Fibroblast of peridontal ligament (primary cell): ENCODE measurements around the gene RPS14.
"Not testable (repeated sequence)": the region's sequence is repeated elsewhere in the genome, so short reads cannot be mapped to it uniquely, and the experiment has no call there.

Experiments used
- DNase-seq: peaks from one replicate; pipeline ENCODE4 v3.0.0-alpha.2; 2010; ENCODE audit errors: extremely low read depth

Gene RPS14

DNA sequence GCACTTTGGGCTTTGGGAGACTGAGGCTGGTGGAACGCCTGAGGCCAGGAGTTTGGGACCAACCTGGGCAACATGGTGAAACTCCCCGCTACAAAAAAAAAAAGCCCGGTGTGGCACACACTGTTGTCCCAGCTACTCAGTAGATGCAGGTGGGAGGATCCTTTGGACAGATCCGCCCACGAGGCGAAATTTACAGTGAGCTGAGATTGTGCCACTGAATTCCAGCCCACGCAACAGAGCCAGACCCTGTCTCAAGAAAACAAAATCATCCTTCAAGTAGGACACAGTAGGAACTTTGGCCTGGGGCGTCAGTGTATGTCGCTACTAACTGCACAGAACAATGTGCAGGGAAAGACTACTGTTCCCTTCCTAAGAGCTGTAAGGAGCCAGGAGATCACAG is 4.8 kb downstream of the RPS14 start:
- no peak for DNase-seq

DNA sequence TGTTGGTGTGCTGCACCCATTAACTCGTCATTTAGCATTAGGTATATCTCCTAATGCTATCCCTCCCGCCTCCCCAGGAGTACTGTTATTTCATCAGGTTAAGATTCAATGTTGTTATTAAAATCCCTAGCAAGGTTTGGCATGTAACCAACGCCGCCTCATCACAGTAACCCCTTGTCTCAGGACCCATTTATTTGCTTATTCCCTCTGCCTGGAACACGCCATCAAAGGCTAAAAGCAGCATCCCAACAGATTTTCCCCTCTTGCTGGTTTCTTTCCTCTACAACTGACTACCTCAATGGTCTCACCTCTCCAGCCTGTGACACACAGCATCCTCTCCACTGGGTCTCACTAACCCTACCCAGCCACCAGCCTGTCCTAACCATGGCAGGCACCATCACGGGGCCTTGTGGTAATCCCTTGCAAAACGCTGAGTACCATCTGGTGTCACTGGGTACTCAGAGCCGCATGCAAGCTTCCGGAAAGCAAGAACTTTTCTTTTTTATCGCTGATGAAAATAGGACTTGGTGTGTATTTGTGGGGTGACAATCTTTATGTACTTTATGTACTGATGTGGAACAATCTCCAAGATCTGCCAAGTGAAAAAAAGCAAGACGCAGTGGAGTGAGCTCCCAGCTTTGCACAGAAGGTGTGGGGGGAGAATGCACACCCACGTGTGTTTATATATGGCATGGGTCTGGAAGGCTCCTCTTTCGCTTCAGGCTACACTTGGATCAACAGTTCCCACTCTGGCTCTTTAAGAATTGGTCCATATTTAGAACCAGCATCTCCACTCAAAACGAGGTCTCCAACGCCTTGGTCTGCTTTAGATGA is 6.1 kb downstream of the RPS14 start:
- DNase-seq, result no peak

DNA sequence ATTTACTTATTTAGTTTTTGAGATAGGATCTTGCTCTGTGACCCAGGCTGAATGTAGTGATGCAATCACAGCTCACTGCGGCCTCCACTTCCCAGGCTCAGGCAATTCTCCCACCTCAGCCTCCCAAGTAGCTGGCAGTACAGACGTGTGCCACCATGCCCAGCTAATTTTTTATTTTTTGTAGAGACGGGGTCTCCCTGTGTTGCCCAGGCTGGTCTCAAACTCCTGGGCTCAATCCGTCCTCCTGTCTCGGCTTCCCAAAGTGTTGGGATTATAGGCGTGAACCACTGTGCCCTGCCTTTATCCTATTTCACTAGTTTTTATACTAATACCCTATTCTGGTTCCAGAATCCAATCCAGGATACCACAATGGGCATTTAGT is 6.8 kb downstream of the RPS14 start:
- DNase-seq, result no peak

DNA sequence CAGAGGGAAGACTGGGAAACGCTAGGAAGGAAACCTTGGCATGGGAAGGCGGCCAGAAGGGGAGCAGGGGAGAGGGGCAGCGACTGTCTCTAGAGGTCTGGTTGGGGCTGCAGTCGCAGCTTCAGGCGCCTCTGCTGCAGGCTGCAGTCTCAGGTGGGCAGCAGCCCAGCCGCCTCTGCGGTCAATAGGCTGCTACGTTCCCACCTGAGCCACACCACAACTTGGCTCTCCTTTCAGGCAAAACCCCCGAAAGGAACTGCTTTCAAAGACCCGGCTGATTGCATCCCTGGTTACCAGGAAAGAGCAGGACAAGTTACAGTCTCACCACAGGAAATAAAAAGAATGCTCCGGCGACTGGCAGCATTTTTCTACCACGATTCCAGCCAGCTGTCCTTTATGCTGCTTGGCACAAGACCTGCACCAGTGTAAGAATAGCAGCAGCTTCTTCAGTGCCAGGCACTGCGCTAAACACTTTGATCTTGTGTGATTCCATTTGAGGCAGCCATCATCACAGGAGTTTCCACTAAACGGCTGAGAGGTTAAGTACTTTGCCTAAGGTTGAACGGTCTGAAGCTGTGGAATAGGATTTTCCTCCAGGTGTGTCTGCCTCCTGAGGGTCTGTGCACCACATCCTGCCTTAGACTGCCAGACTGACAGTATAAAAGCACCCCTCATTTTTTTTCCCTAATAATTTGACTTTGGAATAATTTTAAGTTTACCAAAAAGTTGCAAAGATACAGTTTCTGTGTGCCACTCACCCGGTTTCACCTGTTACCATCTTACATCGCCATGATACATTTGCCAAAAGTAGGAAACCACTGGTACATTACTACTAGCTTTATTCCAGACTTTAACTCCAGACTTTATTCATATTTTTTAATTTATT is 7.5 kb downstream of the RPS14 start:
- DNase-seq, result no peak

DNA sequence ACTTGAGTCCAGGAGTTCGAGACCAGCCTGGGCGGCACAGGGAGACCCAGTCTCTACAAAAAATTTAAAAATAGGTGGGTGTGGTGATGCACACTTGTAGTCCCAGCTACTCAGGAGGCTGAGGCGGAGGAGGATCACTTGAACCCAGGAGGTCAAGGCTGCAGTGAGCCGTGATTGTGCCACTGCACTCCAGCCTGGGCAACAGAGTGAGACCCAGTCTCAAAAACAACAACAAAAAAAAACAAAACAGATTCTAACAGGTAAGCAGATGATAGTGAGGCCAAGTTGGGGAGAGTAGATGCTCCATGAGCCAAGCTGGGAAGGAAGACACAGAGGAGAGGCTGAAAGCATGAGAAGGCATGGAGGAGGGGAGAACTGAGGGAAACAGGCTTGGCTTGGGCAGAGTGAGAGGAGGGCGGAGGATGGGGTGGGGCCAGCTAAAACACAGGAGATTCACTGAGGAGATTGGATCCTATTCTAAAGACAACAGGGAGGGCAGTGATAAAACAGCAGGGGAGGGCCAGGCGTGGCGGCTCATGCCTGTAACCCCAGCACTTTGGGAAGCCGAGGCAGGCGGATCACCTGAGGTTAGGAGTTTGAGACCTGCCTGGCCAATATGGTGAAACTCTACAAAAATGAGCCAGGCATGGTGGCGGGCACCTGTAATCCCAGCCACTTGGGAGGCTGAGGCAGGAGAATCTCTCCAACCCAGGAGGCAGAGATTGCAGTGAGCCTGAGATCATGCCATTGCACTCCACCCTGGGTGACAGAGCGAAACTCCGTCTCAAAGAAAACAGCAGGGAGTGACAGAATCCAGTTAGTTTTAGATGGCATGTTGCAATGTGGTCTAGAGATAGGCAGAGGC is 8.4 kb downstream of the RPS14 start:
- DNase-seq, result no peak

DNA sequence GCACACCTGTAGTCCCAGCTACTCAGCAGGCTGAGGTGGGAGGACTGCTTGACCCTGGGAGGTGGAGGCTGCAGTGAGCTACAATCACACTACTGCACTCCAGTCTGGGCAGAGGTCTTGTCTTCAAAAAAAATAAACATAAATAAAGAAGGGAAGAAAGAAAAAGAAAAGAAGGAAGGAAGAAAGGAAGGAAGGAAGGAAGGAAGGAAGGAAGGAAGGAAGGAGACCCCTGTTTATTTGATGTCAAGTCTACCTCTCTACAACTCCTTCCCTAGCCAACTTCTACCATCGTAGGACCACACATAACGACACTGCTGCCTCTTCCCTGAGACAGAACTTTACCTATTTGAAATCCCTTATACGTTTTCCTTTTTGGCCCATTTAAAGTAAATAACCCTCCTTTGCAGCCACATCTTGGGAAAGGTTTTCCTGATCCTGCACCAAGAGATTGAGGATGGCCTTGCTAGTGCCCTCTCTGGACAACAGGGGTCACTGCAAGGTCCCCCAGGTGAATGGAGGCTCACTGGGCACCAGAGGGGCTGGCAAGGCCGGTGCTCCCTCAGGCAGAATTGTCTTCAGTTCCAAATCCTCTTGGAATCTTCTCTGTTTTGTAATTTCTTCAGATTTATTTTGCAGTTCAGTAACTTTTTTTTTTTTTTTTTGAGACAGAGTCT is 10.5 kb downstream of the RPS14 start:
- no peak for DNase-seq

DNA sequence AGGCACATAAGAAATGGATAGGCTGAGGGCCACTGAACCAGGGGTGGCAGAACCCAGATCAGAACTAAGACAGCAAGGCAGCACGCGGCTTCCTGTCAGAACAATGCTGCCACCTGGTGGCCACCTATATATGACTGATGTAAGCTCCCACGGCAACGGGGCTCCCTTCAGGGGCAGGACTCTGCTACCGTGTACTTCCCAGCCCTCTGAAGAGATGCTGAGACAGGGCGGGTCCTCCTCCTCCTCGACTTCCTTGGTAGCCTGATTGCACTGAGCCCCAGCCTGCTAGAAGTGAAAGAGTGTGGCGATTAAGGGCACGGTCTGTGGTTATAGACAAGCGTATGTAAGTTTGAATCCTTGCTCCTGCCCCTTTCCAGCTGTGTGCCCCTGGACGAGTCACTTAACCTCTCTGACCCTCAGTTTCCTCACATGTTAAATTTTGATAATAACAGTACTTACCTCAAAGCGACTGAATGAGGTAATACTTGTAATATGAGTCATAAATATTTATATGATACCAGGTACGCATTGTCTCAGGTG is 13.3 kb downstream of the RPS14 start:
- DNase-seq, result peak; percentile 90

DNA sequence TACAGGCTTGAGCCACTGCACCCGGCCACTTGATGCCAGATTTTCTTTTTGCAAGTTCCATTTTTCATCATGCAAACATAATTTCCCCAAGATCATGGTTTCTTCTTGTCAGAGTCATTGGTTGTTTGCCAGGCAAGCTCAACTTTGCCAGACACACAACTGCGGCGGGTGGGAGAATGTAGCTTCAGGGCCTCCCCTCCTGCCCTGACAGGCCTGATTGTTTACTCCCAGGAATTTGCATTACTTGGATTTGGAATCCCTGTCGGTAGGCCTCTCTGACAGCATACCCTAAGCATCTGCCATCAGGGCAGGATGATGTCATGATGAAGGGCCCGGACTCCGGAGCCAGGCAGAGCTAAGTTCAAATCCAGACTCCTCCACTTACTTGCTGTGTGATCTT is 15.1 kb downstream of the RPS14 start:
- DNase-seq, result peak; percentile 96

DNA sequence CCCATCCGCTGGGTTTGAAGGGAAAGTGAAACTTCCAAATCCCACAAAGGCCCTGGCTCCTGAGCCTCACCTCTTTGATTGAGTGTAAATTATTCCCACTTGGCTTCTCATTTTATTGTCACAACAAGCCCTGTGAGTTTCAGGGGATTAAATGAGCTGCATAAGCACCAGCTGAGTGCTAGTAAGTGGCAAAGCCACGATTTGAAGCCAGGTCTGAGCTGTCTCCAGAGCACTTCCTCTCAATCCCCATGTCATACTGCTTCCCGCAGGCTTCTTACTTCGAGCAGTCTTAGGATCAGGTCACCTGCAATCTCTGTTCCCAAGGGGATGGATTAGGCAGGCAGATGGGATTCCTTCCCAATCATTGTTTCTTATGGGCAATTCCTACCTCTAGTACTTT is 18.0 kb downstream of the RPS14 start:
- DNase-seq, result no peak

DNA sequence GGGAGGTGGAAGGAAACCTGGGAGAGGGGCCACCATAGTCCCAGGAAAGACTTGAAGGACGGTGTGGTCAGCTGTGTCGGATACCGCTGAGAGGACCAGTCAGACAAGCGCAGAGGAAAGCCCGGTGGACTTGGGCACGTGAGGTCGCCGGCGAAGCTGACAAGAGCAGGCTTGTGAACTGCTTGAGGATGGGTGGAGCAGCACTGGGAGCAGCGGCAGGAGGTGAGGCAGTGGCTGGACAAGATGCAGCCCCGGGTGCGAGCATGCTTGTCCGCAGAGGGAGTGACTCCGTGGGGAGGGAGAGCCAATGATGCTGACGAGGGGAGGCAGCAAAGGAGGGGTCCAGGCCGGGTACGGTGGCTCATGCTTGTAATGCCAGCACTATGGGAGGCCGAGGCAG is 18.5 kb downstream of the RPS14 start:
- no peak for DNase-seq

DNA sequence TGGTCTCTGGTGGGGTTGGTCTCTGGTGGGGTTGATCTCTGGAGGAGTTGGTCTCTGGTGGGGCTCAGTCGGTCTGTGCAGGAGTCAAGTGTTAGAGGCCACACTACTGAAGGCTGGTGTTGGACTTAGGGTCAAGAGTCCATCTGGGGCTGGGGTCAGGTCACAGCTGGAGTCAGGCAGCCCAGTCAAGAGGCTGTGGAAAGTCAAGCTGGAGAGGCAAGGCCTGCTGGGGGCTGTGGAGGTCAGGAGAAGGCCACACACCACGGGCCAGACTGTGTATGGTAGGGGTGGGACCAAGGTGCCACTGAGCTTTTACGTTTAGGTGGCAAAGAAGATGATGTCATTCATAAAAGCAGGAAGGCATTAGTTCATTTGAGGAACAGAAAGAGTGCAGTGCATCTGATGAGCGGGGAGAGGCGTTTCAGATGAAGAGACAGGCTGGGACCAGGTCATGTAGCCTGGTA is 20.1 kb downstream of the RPS14 start:
- DNase-seq, result no peak

DNA sequence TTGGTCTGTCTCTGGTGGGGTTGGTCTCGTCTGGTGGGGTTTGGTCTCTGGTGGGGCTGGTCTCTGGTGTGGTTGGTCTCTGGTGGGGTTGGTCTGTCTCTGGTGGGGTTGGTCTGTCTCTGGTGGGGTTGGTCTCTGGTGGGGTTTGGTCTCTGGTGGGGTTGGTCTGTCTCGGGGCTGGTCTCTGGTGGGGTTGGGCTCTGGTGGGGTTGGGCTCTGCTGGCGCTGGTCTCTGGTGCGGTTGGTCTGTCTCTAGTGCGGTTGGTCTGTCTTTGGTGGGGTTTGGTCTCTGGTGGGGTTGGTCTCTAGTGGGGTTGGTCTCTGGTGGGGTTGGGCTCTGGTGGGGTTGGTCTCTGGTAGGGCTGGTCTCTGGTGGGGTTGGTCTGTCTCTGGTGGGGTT is 20.6 kb downstream of the RPS14 start:
- no peak for DNase-seq

DNA sequence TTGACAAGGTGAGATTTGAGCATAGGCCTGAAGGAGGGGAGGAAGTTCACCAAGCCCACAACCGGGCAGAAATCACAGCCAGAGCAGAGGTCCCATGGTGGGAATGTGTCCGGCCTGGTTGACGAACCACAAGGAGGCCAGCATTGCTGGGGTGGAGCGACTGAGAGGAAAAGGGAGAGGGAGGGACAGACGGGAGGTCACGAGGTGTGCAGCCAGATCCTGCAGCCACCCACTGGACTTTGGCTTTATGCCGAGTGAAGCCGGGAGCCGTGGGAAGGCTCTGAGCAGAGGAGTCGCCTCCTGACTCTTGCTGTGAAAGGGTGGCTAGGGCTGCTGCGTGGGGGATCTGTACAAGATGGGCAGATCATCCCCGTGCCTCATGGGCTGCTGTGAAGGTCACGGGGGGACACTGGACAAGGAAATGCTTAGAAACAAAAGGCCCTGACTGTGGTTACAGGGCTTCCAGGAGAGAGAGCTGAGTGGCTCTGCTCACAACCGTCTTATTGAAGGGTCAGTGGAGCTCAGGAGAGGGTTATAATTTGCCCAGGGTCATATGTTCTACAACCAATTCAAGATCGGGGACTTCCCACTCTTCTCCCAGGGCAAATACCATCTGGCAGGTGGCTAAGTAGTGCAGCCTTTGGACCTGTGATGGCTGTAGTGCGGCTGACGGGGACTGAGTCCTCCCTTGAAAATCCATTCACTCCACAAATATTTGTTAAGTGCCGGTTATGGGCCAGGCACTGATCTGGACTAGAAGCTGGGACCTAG is 21.2 kb downstream of the RPS14 start:
- no peak for DNase-seq

DNA sequence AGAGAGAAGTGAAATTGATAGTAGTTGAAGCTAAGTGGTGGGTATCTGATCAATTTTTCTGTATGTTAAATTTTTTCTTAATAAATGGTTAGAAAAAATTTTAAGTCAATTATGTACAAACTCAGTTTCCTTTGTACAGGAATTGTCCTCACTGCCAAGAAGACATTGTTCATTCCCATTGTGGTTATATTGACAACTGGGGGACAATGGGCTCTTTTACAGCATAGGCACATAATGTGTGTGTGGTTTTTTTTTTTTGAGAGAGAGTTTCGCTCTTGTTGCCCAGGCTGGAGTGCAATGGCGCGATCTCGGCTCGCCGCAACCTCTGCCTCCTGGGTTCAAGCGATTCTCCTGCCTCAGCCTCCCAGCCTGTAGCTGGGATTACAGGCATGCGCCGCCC is 23.4 kb downstream of the RPS14 start:
- not testable (repeated sequence) for DNase-seq

DNA sequence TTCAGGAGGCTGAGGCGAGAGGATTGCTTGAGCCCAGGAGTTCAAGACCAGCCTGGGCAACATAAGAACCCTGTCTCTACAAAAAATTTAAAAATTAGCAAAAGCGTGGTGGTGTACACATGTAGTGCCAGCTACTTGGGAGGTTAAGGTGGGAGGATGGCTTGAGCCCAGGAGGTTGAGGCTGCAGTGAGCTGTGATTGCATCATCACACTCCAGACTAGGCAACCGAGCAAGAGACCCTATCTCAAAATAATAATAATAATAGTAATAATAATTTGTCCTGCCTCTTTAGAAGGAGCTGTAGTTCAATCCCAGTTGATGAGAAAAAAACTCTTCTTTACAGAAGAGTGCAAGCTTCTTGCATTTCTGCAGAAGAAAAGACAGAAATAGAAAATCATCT is 26.8 kb downstream of the RPS14 start:
- DNase-seq, result no peak

DNA sequence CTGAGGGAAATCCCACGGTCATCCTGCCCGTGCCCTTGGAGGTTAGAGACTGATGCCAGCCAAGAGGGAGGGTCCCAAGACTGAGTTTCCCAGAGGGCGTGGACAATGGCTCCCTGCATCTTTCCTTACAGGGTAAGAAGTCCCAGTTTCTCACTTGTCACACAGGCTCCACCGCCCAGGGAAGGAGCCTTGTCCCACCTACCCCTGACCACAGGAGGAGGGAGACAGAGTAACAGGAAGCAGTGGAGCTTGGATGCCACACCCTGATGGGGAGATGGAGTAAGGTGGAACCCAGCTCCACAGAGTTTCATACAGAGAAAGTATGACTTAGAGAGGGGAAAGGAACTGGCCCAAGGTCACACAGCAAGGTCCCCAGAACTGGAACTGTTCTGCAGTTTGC is 27.5 kb downstream of the RPS14 start:
- DNase-seq, result no peak

DNA sequence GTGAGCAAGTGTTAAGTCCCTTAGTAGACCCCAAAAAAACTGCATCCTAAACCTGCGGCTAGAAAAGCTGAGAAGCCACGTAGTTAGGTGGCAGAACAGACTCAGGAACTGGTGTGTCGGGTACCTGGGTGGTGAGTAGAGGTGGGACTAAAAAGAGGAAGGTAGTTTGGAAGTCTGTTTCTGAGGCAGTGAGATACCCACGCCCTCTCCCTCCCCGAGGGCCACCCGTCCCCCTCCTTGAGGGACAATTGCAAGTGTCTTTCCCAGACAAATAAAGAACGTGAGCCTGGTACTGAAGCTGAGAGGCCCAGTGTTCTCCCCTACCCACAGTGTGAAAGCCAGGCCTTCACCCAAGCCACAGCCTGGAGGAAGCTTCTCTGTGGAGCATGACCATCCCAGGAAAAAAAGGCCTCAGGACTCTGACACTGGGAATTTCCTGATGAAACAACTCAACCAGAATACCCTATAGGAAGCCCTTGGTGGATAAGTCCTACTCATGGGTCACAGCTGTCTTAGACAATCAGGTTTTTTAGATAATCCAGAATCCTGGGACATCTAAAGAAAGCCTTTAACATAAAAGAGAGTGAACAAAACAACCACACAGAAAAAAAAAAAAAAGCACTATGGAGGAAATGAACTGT is 29.8 kb downstream of the RPS14 start:
- no peak for DNase-seq

DNA sequence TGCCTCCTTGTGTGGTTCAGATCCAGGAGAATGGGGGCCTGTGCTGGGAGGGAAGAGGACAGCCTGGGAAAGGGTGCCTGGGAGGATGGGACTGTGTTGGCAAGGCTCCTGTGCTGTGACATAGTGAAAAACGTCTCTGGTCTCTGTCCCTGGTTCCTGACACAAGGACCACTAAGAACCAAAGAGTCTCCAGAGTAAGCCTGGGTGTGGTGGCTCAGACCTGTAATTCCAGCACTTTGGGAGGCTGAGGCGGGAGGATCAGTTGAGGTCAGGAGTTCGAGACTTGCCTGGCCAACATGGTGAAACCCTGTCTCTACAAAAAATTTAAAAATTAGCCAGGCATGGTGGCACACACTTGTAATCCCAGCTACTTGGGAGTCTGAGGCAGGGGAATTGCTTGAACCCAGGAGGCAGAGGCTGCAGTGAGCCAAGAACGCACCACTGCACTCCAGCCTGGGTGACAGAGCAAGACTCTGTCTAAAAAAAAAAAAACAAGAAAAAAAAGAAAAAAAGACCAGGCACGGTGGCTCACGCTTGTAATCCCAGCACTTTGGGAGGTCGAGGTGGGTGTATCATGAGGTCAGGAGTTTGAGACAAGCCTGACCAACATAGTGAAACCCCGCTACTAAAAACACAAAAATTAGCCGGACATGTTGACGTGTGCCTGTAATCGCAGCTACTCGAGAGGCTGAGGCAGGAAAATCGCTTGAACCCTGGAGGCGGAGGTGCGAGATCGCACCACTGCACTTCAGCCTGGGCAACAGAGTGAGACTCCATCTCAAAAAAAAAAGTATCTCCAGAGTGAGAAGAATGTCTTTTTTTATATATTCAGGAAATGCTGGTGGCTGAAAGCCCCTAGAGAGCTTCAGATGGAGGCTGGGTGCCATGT is 35.4 kb downstream of the RPS14 start:
- DNase-seq, result not testable (repeated sequence)
